ENCODE measurements around the gene RIMS4. TPM values are rescaled to one million over a fixed set of nuclear protein-coding genes. Genes with fewer than 3 reads are reported as not detected.

RIMS4 gene
- total and polyA plus RNA-seq, 2 of the 13 experiments (the other 11 are each of a cell fraction or from before 2014, with no cell fraction given) = 0.01 to 0.07 TPM

DNA sequence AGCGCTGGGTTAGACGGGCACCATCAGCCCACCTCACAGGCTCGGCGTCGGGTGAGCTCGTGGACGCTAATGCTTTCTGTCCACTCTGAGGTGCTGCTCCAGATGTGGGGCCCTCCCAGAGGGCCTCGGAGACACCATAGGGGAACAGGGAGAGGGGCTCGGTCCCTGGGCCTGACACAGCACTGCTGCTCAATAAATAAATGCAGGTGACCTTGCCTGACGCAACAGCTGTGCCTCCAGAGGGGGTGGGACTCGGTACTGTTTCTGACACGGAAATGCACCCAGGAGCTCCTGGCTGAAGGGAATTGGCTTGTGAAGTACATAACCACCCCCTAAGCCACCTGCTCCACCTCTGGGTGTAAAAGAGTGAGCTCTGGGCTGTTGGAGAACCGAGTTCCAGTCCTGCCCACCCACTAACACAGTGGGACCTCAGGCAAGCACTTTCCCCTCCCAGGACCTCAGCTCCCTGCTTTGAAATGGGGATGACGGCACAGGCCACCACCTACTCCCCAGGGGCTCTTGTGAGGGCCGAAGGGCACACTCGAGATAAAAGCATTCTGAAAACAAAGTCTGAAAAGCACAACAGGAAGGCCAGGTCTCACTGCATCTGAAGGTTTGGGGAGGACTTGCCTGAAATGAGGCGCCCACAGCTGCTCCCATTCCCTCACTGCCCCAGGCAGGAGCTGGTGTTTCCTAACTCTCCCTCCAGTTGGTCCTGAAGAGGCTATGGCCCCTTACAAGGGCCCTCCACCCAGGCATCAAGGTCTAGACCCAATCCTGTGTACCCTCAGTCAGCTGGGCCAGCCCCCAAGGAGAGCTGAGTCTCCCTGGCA, 58.0 kb downstream of the RIMS4 start (continued):
- TF ChIP-seq NCOA5 (CRISPR knock-in tag; IDR thresholded peaks at IDR 0.05) (no peak), SMC3 (IDR thresholded peaks at IDR 0.05; ENCODE audit: low read length) (no peak), SMAD3 (CRISPR knock-in tag; IDR thresholded peaks at IDR 0.05) (no peak), ZNF232 (CRISPR knock-in tag; IDR thresholded peaks at IDR 0.05; ENCODE audit: borderline replicate concordance) (0 out of 2 replicates have a peak, but pooled peaks have one; percentile 39), DNMT3B (CRISPR knock-in tag; conservative IDR thresholded peaks at IDR 0.05) (no peak), RELA (CRISPR knock-in tag; IDR thresholded peaks at IDR 0.05) (no peak), TEAD2 (CRISPR knock-in tag; IDR thresholded peaks at IDR 0.05) (0 out of 2 replicates have a peak, but pooled peaks have one; percentile 46), ZNF530 (CRISPR knock-in tag; IDR thresholded peaks at IDR 0.05; ENCODE audit: low read depth) (no peak), MAFF (IDR thresholded peaks at IDR 0.05; ENCODE audit: low read depth, low read length) (no peak), KAT2B (IDR thresholded peaks at IDR 0.05; ENCODE audit: borderline replicate concordance, low read depth, low read length) (no peak), ZNF101 (CRISPR knock-in tag; IDR thresholded peaks at IDR 0.05; ENCODE audit: borderline replicate concordance, low read depth) (no peak), CENPX (CRISPR knock-in tag; IDR thresholded peaks at IDR 0.05) (no peak), JDP2 (CRISPR knock-in tag; IDR thresholded peaks at IDR 0.05; ENCODE audit: borderline replicate concordance) (no peak), ZNF136 (CRISPR knock-in tag; IDR thresholded peaks at IDR 0.05; ENCODE audit: low read depth) (no peak)
- TF ChIP-seq, protein P1, sequence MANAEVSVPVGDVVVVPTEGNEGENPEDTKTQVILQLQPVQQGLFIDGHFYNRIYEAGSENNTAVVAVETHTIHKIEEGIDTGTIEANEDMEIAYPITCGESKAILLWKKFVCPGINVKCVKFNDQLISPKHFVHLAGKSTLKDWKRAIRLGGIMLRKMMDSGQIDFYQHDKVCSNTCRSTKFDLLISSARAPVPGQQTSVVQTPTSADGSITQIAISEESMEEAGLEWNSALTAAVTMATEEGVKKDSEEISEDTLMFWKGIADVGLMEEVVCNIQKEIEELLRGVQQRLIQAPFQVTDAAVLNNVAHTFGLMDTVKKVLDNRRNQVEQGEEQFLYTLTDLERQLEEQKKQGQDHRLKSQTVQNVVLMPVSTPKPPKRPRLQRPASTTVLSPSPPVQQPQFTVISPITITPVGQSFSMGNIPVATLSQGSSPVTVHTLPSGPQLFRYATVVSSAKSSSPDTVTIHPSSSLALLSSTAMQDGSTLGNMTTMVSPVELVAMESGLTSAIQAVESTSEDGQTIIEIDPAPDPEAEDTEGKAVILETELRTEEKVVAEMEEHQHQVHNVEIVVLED (CRISPR knock-in tag; IDR thresholded peaks at IDR 0.05; ENCODE audit: borderline replicate concordance) = no peak
- TF ChIP-seq, protein P2, sequence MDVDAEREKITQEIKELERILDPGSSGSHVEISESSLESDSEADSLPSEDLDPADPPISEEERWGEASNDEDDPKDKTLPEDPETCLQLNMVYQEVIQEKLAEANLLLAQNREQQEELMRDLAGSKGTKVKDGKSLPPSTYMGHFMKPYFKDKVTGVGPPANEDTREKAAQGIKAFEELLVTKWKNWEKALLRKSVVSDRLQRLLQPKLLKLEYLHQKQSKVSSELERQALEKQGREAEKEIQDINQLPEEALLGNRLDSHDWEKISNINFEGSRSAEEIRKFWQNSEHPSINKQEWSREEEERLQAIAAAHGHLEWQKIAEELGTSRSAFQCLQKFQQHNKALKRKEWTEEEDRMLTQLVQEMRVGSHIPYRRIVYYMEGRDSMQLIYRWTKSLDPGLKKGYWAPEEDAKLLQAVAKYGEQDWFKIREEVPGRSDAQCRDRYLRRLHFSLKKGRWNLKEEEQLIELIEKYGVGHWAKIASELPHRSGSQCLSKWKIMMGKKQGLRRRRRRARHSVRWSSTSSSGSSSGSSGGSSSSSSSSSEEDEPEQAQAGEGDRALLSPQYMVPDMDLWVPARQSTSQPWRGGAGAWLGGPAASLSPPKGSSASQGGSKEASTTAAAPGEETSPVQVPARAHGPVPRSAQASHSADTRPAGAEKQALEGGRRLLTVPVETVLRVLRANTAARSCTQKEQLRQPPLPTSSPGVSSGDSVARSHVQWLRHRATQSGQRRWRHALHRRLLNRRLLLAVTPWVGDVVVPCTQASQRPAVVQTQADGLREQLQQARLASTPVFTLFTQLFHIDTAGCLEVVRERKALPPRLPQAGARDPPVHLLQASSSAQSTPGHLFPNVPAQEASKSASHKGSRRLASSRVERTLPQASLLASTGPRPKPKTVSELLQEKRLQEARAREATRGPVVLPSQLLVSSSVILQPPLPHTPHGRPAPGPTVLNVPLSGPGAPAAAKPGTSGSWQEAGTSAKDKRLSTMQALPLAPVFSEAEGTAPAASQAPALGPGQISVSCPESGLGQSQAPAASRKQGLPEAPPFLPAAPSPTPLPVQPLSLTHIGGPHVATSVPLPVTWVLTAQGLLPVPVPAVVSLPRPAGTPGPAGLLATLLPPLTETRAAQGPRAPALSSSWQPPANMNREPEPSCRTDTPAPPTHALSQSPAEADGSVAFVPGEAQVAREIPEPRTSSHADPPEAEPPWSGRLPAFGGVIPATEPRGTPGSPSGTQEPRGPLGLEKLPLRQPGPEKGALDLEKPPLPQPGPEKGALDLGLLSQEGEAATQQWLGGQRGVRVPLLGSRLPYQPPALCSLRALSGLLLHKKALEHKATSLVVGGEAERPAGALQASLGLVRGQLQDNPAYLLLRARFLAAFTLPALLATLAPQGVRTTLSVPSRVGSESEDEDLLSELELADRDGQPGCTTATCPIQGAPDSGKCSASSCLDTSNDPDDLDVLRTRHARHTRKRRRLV (CRISPR knock-in tag; IDR thresholded peaks at IDR 0.05) = no peak
- TF ChIP-seq, protein P3, sequence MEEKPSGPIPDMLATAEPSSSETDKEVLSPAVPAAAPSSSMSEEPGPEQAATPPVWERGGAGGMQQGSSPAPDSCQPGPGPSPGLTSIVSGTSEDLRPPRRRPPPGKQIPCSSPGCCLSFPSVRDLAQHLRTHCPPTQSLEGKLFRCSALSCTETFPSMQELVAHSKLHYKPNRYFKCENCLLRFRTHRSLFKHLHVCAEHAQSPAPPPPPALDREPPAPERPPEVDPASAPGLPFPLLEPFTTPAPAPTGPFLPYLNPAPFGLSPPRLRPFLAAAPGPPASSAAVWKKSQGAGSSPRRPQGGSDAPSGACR (CRISPR knock-in tag; IDR thresholded peaks at IDR 0.05) = no peak
- TF ChIP-seq, protein P4, sequence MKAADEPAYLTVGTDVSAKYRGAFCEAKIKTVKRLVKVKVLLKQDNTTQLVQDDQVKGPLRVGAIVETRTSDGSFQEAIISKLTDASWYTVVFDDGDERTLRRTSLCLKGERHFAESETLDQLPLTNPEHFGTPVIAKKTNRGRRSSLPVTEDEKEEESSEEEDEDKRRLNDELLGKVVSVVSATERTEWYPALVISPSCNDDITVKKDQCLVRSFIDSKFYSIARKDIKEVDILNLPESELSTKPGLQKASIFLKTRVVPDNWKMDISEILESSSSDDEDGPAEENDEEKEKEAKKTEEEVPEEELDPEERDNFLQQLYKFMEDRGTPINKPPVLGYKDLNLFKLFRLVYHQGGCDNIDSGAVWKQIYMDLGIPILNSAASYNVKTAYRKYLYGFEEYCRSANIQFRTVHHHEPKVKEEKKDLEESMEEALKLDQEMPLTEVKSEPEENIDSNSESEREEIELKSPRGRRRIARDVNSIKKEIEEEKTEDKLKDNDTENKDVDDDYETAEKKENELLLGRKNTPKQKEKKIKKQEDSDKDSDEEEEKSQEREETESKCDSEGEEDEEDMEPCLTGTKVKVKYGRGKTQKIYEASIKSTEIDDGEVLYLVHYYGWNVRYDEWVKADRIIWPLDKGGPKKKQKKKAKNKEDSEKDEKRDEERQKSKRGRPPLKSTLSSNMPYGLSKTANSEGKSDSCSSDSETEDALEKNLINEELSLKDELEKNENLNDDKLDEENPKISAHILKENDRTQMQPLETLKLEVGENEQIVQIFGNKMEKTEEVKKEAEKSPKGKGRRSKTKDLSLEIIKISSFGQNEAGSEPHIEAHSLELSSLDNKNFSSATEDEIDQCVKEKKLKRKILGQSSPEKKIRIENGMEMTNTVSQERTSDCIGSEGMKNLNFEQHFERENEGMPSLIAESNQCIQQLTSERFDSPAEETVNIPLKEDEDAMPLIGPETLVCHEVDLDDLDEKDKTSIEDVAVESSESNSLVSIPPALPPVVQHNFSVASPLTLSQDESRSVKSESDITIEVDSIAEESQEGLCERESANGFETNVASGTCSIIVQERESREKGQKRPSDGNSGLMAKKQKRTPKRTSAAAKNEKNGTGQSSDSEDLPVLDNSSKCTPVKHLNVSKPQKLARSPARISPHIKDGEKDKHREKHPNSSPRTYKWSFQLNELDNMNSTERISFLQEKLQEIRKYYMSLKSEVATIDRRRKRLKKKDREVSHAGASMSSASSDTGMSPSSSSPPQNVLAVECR (CRISPR knock-in tag; IDR thresholded peaks at IDR 0.05; ENCODE audit: borderline replicate concordance) = no peak; the same call in 1 of the 2 replicates
